GM10248 (cell line): ENCODE results near the gene PCCA.
"Not testable (repeated sequence)": the region's sequence is repeated elsewhere in the genome, so short reads cannot be mapped to it uniquely, and the experiment has no call there.

Experiments used
- CTCF ChIA-PET: fragments of 300-600 bp; sonication (Branson Sonifier 250); formaldehyde crosslinking; extraction: SDS; loops from one replicate; lab custom pipeline; 2021; ENCODE audit warnings: antibody characterized with exemption; lab: Yijun Ruan, JAX
- POLR2A ChIA-PET: fragments of 350-650 bp; sonication (Branson Sonifier 250); formaldehyde crosslinking; extraction: SDS; loops from one replicate; lab custom pipeline; 2020; ENCODE audit warnings: antibody characterized with exemption; lab: Yijun Ruan, JAX
- DNase-seq: peaks from one replicate; pipeline ENCODE4 v3.0.0; 2012; ENCODE audit errors: extremely low spot score
- TF ChIP-seq, protein P1 (sequence below): IDR thresholded peaks from 2 replicates; pipeline ENCODE4 v1.5.1; 2012; ENCODE audit warnings: mild to moderate bottlenecking, low read depth; ENCODE audit errors: extremely low read depth, missing control alignments, control extremely low read depth

Gene PCCA

DNA sequence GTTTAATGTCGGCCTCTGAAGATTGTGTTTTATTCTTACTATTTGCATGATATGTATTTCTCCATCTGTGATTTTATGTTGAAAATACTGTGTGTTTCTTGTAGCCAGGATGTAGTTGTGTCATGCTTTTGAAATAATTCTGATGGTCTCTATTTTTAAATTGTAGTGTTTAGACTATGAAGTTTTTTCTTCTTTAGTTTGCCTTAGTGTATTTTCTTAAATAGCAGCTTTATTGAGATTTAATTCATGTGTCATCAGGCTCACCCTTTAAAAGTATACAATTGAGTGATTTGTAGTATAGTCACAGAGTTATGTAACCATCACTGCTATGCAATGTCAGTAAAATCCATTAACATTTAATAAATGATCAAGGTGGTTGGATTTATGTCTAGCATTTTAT is 74.5 kb downstream of the PCCA start:
- TF ChIP-seq, protein P1, sequence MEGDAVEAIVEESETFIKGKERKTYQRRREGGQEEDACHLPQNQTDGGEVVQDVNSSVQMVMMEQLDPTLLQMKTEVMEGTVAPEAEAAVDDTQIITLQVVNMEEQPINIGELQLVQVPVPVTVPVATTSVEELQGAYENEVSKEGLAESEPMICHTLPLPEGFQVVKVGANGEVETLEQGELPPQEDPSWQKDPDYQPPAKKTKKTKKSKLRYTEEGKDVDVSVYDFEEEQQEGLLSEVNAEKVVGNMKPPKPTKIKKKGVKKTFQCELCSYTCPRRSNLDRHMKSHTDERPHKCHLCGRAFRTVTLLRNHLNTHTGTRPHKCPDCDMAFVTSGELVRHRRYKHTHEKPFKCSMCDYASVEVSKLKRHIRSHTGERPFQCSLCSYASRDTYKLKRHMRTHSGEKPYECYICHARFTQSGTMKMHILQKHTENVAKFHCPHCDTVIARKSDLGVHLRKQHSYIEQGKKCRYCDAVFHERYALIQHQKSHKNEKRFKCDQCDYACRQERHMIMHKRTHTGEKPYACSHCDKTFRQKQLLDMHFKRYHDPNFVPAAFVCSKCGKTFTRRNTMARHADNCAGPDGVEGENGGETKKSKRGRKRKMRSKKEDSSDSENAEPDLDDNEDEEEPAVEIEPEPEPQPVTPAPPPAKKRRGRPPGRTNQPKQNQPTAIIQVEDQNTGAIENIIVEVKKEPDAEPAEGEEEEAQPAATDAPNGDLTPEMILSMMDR = no peak
- DNase-seq = no peak
- ChIA-PET CTCF (interaction anchor here (1.3 kb wide), 1 partner anchor 16 kb away, joined by 4 read pairs; no protein-coding TSS in a partner anchor), POLR2A (no interaction called here)

DNA sequence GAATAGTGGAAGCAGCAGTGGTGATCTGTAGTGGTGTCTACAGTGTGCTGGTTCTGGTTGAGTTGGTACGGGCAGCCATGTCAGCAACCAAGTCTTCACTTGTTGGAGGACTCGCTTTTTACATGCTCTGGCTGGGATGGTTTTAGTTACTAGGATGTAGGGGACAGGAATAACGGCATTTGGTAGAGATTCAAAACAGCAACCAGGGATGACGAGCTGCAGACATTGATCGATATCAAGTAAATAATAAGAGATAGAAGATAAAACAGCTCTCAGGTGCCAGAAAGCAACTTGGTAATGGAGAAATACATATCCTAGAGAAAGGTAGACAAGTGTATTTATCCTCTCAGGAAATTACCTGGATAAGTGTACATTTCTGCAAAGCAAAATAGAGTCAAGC is 84.3 kb downstream of the PCCA start:
- no peak for DNase-seq
- TF ChIP-seq, protein P1 = no peak
- ChIA-PET CTCF (interaction anchor here (0.8 to 1.2 kb wide), 5 partner anchors 9 to 30 kb away, joined by 3 to 5 read pairs (median 3); no protein-coding TSS in a partner anchor), POLR2A (no interaction called here)

DNA sequence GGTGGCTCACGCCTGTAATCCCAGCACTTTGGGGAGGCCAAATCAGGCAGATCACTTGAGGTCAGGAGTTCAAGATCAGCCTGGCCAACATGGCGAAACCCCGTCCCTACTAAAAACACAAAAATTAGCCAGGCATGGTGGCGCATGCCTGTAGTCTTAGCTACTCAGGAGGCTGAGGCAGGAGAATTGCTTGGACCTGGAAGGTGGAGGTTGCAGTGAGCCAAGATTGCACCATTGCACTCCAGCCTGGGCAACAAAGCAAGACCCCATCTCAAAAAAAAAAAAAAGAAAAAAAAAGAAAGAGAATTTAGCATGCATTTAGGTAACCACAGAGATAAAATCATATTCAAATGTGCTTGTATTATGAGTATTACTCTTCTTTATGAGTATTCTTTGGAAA is 85.6 kb downstream of the PCCA start:
- ChIA-PET POLR2A (interaction anchor here (0.7 kb wide), 1 partner anchor 65 kb away, joined by 4 read pairs; no protein-coding TSS in a partner anchor), CTCF (interaction anchor here (1.2 kb wide), 1 partner anchor 18 kb away, joined by 4 read pairs; no protein-coding TSS in a partner anchor)
- DNase-seq = not testable (repeated sequence)

DNA sequence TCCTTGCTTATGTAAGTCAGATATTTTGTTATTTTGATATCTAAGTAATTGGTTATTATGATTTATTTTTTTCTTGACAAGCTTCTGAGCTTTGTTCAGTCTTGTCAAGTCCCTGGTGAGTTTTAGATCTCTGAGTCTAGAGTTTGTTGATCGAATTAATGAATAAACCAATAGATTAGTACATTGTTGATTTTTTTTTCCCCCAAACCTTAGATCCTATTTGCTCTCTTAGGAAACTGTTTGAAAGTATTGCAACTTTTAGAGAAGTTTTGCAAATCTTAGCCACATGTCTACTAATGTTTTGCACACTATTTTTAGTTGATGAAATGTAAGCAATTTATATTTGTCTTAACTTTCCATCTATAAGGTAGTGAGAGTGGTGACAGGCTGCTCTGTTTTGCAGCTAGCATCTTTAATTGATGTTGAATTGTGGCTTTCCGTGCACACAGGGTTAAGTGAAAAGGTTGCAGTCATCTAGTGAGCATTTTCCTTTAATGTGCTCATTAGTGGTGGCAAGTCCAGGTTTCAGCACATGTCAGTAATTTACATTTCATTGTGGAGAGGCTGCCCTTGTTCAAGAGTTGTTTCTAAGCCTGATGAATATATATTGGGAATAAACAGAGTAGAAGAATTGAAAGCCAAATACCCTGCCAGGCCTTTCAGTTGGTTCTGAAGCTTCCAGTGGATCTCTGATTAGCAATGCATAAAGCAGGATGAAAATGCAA is 86.3 kb downstream of the PCCA start:
- POLR2A ChIA-PET = no interaction called here

DNA sequence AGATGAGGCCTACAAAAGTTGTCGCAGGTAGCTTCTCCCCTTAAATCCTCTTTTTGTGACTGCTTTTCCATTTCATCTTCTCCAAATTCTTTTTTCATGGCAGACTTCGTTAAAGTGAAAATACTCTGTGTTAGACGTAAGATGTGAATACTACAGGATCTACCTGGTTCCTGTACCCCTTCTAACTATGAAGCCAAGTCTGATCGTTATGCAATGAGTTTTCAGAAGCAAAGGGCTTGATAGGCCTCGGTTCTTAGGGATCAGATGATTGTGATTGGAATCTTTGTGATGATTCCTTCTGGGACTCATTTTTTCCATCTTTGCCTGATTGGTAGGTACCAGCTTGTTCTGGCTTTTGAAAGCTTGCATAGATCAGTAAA is 86.9 kb downstream of the PCCA start:
- ChIA-PET POLR2A (no interaction called here), CTCF (no interaction called here)

More for the DNA sequence above, 86.3 kb downstream of the PCCA start:
- TF ChIP-seq, protein P1 = no peak
- CTCF ChIA-PET = no interaction called here
- no peak for DNase-seq

DNA sequence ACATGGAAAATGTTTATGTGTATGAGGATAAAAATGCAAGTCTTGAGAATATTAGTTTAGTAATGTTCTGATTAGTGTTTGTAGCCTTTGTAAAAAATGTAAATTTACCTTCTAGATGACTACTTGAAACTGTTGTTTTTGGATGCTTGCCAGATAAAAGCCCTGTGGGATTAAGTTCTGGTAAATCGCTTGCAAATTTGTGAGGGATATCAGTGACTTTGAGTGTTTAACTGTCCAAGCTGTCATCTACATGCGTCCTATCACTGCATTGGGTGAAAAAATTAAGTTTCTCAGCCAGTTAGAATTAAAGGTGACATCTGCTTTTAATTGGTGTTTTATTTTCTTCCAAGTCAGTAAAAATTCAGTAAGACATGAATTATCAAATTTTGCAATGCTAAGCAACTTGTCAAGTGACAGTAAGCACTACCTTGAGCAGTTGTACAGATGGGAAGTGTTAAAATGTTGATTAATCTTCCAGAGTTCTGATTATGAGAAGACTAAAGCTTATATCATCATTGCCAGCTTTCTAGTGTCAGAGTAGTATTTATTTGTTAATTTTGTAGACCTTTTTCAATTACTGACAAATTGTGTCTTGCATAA is 88.0 kb downstream of the PCCA start:
- TF ChIP-seq, protein P1 = no peak
- CTCF ChIA-PET = no interaction called here
- POLR2A ChIA-PET = no interaction called here
- no peak for DNase-seq

More for the DNA sequence above, 86.9 kb downstream of the PCCA start:
- TF ChIP-seq, protein P1 = no peak
- DNase-seq = no peak

DNA sequence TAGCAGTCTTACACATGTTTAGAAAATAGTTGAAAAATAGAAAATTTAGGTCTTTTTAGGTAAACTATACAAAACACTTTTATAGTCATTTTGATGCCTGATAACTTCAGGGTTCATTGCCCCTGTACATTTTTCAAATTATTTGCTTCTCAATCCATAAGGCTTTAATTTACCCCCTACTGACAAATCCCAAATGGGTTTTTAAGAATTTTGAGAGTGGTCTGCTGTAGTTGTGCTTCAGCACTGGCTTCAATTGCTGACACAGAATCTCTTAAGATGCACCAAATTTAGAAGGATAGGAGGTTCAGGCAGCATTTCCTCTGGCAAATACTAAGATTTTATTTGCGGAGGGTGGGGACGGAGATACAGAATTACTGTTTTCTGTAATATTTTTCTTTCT is 89.4 kb downstream of the PCCA start:
- ChIA-PET POLR2A (no interaction called here), CTCF (no interaction called here)
- TF ChIP-seq, protein P1 = no peak
- DNase-seq = no peak
